Measurements from ENCODE around the gene LRRN2.
"Not testable (repeated sequence)": the region's sequence is repeated elsewhere in the genome, so short reads cannot be mapped to it uniquely, and the experiment has no call there.

The LRRN2 gene

DNA sequence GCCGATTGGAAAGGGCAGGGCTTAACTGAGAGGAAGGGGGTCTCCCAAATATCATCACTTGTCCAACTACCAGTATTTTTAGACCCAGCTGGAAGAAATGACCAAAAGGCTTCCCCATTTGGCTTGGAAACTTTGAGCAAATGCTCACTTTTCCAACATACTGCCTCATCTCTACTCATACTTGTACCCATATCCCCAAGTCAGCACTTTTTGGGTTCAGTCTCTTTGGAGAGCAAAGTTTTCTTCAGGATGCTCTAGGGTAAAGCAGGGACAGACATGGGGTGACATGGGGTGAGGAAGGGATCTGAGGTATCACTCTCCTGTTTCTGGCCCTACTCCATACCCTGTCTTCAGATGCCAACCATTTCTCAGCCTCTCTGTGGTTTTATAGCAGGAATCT lies 27.2 kb downstream of the LRRN2 start:
- no peak for DNase-seq

GRCh38 chr1:204653590-204654340 lies 31.8 kb downstream of the LRRN2 start:
- no peak for DNase-seq

DNA sequence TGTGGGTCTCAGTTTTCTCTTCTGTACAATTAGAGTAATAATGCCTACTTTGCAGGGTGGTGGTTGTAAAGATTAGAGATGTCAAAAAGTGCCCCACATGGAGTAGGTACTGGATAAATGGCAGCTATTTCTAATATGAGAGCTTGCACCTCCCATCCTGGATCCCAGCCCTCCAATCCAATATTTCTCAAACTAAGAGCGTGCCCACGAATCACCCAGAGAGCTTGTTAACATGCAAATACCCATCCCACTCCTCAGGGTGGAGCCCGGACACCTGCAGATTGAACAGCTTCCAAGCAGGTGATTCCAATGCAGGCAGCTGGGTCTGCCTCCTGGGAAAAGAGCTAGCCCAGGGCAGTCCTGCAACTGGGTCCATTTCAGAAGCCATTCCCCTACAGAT lies 33.0 kb downstream of the LRRN2 start:
- no peak for DNase-seq

DNA sequence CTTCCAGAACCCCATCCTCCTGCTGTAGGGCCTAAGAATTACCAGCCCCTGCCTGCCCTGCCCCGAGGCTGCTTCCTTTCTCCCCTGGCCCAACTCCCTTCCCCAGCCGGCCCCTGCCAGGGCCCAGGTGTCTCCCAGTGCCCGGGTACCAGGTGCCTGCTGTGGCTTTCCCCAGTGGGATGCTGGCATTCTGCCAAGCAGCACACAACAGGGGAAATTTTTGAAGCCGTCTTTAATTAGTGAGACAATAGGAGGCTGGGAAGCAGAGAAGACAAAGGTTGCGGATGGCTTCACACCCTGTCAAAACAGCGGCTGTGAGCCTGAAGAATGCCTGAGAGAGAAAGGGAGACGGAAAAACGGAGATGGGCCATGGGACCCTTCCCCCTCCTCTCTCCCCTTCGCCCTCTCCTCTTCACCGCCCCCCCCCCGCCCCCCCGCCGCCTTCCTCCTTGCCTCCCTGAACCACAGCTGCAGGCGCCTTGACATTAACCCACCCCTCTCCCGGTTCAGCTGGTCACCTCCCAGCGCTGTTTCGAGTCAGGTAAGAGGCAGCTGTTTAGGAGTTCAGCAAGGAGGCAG lies 33.6 kb downstream of the LRRN2 start:
- no peak for DNase-seq

DNA sequence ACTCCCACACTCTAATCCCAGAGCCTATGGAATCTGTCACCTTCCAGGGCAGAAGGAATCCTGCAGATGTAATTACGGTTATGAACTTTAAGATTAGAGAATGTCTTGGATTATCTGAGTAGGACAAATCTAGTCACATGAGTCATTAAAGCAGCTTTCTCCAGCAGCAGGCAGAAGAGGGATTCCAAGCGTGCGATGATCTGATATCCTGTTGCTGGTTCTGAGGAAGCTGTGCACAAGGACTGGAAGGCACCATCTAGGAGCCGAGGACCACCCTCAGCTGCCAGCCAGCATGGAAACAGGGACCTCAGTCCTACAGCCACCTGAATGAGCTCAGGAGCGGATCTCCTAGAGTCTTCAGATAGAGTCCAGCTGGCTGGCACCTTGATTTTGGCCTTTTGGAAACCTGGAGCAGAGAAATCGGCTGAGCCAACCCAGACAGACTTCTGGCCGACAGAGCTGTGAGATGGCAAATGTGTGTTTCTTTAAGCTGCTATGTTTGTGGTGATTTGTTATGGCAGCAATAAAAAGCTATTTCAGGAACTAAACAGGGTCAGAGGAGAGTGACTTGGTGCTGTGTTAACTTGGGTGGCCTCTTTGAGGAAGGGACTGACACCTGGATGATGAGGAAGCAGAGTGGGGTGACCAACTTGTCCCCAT lies 34.5 kb downstream of the LRRN2 start:
- no peak for DNase-seq

DNA sequence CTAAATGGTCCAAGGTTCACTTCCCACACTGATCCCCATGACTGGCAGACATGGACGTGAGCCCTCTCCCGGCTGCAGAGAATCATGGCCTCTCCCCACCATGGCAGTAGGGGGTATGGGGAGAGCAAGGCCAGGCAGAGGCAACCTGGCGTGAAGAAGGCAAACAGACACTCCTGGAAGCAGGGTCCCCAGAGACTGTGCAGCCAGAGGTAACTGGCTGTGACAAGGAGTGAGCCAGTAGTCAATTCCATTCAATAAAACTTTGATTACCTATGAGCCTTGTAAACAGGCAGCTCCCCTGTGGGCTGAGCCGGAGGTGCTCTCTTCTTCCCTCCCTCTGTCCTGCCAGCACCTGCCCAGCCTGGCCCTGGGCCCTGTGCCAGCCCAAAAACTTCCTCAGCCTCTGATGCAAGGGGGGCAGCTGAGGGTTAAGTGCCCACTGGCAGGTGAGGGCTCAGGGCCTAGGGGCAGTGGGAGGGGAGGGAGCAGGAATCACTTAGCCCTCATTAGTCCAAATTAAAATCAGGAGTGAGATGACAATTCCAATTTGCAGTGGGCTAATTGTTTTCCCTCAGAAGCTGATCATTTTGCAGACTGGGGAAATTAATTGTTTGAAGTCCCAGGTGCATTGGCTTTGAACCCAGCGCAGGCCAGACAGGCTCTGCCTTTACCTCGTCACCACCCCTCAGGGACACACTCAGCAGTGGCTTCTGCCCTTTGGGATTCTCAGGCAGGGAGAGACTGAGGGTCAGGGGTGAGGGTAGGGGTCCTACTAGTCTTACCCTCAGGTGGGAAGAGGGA lies 35.6 kb downstream of the LRRN2 start:
- DNase-seq = no peak

- no peak for DNase-seq
Observed at GRCh38 chr1:204648576-204648975, 37.0 kb downstream of the LRRN2 start.

- no peak for DNase-seq
Observed at GRCh38 chr1:204647805-204648153, 37.8 kb downstream of the LRRN2 start.

GRCh38 chr1:204647114-204647804 lies 38.3 kb downstream of the LRRN2 start:
- peak; percentile 64 for DNase-seq

GRCh38 chr1:204645666-204646065 lies 39.9 kb downstream of the LRRN2 start:
- DNase-seq = no peak

DNA sequence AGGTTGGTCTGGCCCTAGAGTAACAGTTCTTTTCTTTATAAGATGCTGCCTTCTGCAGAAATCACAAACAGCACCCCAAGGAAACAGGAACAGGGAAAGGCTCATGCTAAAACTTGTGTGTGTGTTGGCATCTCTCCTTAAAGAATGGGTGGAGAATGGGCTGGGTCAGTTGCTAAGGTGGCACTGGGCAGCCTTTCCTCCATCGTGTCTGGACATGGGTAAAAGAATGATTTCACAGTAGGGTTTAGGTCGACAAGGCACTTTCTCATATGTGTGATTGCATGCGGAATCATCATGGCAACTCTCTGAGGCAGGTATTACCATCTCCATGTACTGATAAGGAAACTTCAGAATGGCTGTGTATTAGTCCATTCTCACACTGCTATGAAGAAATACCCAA lies 40.3 kb downstream of the LRRN2 start:
- no peak for DNase-seq

- DNase-seq = no peak
Observed at GRCh38 chr1:204643503-204643902, 42.0 kb downstream of the LRRN2 start.

DNA sequence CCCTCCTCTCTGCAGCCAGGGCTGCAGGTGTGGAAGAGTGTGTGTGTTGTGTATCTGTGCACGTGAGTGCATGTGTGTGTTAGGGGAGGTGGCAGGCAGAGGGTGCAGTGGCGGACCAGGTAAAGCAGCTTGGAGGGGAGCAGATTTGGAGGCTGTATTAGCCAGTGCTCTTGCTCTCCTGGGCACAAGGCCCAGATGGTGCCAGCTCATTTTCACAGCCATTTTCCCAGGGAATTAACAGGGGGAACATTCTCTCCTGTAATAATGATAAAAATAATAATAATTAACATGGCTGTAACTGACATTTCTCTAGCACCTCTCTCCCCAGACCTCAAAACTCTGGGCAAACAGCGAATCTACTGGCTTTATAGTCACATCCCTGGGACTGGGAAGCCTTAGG lies 43.6 kb downstream of the LRRN2 start:
- no peak for DNase-seq

DNA sequence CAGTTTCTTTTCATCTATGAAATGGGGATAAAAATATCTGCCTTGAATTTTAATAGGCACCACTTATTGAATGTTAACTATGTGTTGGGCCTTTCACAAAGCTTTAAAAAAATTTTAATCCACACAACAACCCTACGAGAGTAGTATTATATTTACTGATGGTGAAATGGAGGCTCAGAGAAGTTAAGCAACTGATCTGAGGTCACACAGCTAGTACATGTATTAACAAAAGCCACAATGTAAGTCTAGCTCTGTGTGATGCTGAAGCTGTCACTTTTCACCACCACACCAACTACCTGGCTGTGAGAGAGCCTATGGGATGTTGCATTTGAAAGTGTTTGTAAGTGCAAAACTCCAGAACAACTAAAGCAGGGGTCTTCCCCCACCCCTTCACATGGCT lies 44.1 kb downstream of the LRRN2 start:
- no peak for DNase-seq

- DNase-seq = no peak
Observed at GRCh38 chr1:204640578-204640977, 45.0 kb downstream of the LRRN2 start.

GRCh38 chr1:204634260-204634910 lies 51.2 kb downstream of the LRRN2 start:
- DNase-seq = no peak

DNA sequence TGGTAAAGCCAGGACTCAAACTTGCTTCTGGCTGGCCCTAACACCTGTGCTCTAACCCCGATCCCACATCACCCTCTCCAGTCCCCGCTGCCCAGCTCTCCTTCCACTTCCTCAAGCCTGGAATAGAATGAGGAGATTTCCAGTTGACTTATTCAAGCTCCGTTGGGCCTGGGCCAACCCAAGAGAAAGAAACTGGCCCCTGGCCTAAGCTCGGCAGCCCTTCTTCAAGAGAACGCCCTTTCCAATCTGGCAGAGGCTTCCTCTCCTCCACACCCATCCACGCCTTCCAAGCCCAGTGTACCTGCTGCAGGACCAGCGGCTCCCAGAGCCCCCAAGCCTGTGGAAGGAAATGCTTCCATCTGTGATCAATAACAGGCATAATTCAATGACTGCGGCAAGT lies 51.9 kb downstream of the LRRN2 start:
- no peak for DNase-seq

DNA sequence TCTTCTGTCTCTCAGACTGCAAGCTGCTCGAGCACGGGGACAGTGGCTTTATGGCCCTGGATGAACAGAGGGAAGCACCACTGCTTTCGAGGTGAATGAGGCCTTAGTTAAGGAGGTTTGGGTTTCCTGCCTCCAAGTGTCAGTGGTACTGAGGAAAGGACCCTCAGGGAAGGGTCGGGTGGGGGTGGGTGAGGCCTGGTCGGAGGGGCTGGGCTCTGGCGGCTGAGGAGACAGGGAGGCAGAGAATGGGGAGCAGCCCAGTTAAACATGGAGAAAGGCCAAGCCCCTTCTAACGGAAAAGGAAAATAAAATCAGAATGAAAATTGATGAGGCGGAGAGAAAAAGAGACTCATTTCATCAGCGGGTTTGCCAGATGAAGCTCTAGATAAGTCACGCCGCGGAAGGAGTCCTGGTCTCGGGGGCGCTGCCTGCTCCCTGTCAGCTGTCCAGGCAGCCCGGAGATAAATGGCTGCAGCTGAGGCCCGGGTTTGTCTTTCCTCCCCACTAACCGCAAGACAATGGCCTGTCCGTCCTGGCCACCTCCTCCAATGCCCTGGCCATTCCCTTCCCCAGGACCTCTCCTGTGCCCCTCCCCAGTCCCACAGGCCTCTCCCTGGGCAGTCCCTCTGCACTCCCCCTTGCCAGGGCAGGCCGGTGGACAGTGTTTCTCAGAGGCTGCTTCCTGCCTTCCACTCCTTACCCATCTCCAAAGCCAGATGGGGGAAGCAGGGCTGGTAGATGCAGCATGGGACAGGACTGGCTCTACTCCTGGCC lies 55.2 kb downstream of the LRRN2 start:
- DNase-seq = no peak

DNA sequence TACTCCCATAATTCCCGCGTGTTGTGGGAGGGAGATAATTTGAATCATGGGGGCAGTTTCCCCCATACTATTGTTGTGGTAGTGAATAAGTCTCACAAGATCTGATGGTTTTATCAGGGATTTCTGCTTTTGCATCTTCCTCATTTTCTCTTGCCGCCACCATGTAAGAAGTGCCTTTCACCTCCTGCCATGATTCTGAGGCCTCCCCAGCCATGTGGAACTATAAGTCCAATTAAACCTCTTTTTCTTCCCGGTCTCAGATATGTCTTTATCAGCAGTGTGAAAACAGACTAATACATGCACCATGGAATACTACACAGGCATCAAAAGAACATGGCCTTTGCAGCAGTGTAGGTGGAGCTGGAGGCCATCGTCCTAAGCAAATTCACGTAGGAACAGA lies 56.1 kb downstream of the LRRN2 start:
- DNase-seq = not testable (repeated sequence)

DNA sequence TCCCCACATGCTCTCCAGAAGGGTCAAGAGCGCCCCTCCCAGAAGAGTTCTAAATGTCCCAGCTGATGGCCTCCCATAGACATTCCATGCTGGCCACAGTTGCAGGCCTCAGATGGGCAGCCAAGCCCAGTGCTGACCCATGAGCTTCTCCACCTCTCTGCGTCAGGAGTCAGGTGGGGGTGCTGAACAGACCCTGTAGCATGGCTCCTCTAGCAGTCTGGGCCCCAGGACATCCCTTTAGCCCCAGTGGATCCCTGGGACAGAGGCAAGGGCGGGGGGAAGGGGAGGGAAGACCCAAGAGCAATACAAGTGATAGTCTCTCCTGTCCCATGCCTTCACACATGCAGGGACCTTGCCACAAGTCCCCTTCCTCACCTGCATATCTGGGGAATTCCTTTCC lies 56.7 kb downstream of the LRRN2 start:
- no peak for DNase-seq

GRCh38 chr1:204627436-204627835 lies 58.1 kb downstream of the LRRN2 start:
- DNase-seq = no peak

DNA sequence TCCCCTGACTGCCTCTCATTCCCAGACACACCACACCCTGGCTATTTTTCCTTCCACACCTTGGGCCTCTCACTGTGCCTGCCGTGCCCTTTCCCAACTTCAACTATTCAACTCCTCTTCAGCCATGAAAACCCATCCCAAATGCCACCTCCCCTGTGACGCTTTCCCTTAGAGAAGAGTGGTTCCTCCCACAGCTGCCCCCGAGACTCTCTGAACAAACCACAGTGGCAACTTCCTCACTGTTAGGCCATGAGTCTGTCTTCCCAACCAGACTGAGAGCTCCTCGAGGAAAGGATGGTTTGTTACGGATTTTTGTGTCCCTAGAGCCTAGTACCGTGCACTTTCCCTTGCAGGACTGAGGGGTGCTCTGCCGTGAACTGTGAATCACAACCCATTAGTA lies 59.2 kb downstream of the LRRN2 start:
- no peak for DNase-seq
